Neural progenitor cell (in vitro differentiated cells): ENCODE measurements around the gene DCC. TPM values are rescaled to one million over a fixed set of nuclear protein-coding genes. Genes with fewer than 3 reads are reported as not detected.

Experiments
- DNase-seq: peaks from one replicate; pipeline ENCODE4 v3.0.0-alpha.2; 2016; ENCODE audit warnings: low spot score
- H2AFZ ChIP-seq: fragments of 200-600 bp; sonication (generic); replicated peaks from 2 replicates; pipeline ENCODE4 v1.6.1; 2016; ENCODE audit warnings: antibody characterized with exemption
- H3F3A ChIP-seq: fragments of 200-600 bp; sonication (generic); 2 replicates; pipeline ENCODE4 v1.6.1; 2016; ENCODE audit warnings: antibody characterized with exemption, low read depth
- H3K27ac ChIP-seq: fragments of 200-600 bp; sonication (generic); 2 replicates; pipeline ENCODE4 v1.5.1; 2016; ENCODE audit warnings: mild to moderate bottlenecking
- H3K27me3 ChIP-seq: fragments of 200-600 bp; sonication (generic); 2 replicates; pipeline ENCODE4 v1.6.1; 2016; ENCODE audit warnings: mild to moderate bottlenecking, moderate library complexity
- H3K36me3 ChIP-seq: fragments of 200-600 bp; sonication (generic); 2 replicates; pipeline ENCODE4 v1.5.1; 2016
- H3K4me1 ChIP-seq: fragments of 200-600 bp; sonication (generic); 2 replicates; pipeline ENCODE4 v1.6.1; 2016; ENCODE audit warnings: mixed run types
- H3K4me2 ChIP-seq: fragments of 200-600 bp; sonication (generic); 2 replicates; pipeline ENCODE4 v1.6.1; 2016
- H3K4me3 ChIP-seq: fragments of 200-600 bp; sonication (generic); 2 replicates; pipeline ENCODE4 v1.5.1; 2016
- H3K79me2 ChIP-seq: fragments of 200-600 bp; sonication (generic); 2 replicates; pipeline ENCODE4 v1.6.1; 2016; ENCODE audit warnings: low read depth
- H3K9ac ChIP-seq: fragments of 200-600 bp; sonication (generic); 2 replicates; pipeline ENCODE4 v1.6.1; 2016
- H3K9me3 ChIP-seq: fragments of 200-600 bp; sonication (generic); 2 replicates; pipeline ENCODE4 v1.5.1; 2016; ENCODE audit warnings: low read depth
- H4K20me1 ChIP-seq: fragments of 200-600 bp; sonication (generic); 2 replicates; pipeline ENCODE4 v1.6.1; 2016; ENCODE audit warnings: low read depth
- H3K27ac Mint-ChIP-seq: 3 replicates; pipeline ENCODE4 v1.8.0; 2021; ENCODE audit warnings: mixed read lengths
- H3K27me3 Mint-ChIP-seq: 2 replicates; pipeline ENCODE4 v1.8.0; 2022; ENCODE audit warnings: low read depth, mild to moderate bottlenecking, inconsistent platforms, moderate library complexity, mixed read lengths; ENCODE audit not compliant: insufficient read depth
- H3K36me3 Mint-ChIP-seq: 3 replicates; pipeline ENCODE4 v1.8.0; 2021; ENCODE audit warnings: mixed read lengths
- H3K4me1 Mint-ChIP-seq: 3 replicates; pipeline ENCODE4 v1.8.0; 2021; ENCODE audit warnings: mixed read lengths
- H3K4me3 Mint-ChIP-seq: 3 replicates; pipeline ENCODE4 v1.8.0; 2021; ENCODE audit warnings: mild to moderate bottlenecking, moderate library complexity, mixed read lengths
- H3K9me3 Mint-ChIP-seq: 3 replicates; pipeline ENCODE4 v1.8.0; 2020; ENCODE audit warnings: mixed read lengths
- CTCF ChIP-seq: fragments of 200-600 bp; sonication (generic); IDR thresholded peaks from 2 replicates; pipeline ENCODE4 v1.5.1; 2017; ENCODE audit warnings: antibody characterized with exemption, mild to moderate bottlenecking
- EZH2 ChIP-seq: fragments of 200-600 bp; sonication (generic); IDR thresholded peaks from 2 replicates; pipeline ENCODE4 v1.6.1; 2017; ENCODE audit warnings: antibody characterized with exemption, mild to moderate bottlenecking, moderate library complexity
- EZH2phosphoT487 ChIP-seq: fragments of 200-600 bp; sonication (generic); IDR thresholded peaks from 2 replicates; pipeline ENCODE4 v1.6.1; 2017; ENCODE audit warnings: antibody characterized with exemption
- total RNA-seq: library from RNA; depleted of rRNA; stranded (reverse); fragments of >200 nt; gene quantifications from 2 replicates; pipeline ENCODE4 v1.2.3, GENCODE V29; 2015; ENCODE audit warnings: low replicate concordance

The DCC gene
- total RNA-seq, 1 donor from 2014 or later = 0.41 TPM

GRCh38 chr18:52572036-52573000 is 232.3 kb downstream of the DCC start:
- H3K4me2 ChIP-seq = no peak overlapping the region
- no peaks in the 10 kb centered on the region for H3K4me1 ChIP-seq
- no peaks in the 10 kb centered on the region for H4K20me1 ChIP-seq
- Mint-ChIP-seq H3K4me1 (peaks cover 3% of the 10 kb centered on the region), H3K27me3 (no peaks in the 10 kb centered on the region), H3K9me3 (no peaks in the 10 kb centered on the region), H3K36me3 (no peaks in the 10 kb centered on the region), H3K27ac (no peak overlapping the region), H3K4me3 (no peak overlapping the region)
- H3K27me3 ChIP-seq = no peaks in the 10 kb centered on the region
- H3K79me2 ChIP-seq = no peaks in the 10 kb centered on the region
- H3K36me3 ChIP-seq = no peaks in the 10 kb centered on the region
- TF ChIP-seq EZH2phosphoT487 = no peak
- no peak for TF ChIP-seq EZH2
- no peak for TF ChIP-seq CTCF
- no peak for DNase-seq
- H3K9ac ChIP-seq = no peak overlapping the region
- no peaks in the 10 kb centered on the region for H3K9me3 ChIP-seq
- H2AFZ ChIP-seq = no peak overlapping the region
- H3F3A ChIP-seq = no peaks in the 10 kb centered on the region
- H3K4me3 ChIP-seq = no peak overlapping the region
- H3K27ac ChIP-seq = no peak overlapping the region

- no peaks in the 10 kb centered on the region for H3K9me3 Mint-ChIP-seq
- Histone ChIP-seq H3K9ac (no peak overlapping the region), H3F3A (no peaks in the 10 kb centered on the region), H3K4me1 (no peaks in the 10 kb centered on the region), H3K79me2 (no peaks in the 10 kb centered on the region), H3K27ac (no peak overlapping the region), H3K27me3 (no peaks in the 10 kb centered on the region), H3K9me3 (no peaks in the 10 kb centered on the region), H2AFZ (no peak overlapping the region), H4K20me1 (no peaks in the 10 kb centered on the region), H3K36me3 (no peaks in the 10 kb centered on the region), H3K4me3 (no peak overlapping the region), H3K4me2 (no peak overlapping the region)
- H3K4me3 Mint-ChIP-seq = no peak overlapping the region
- H3K27me3 Mint-ChIP-seq = no peaks in the 10 kb centered on the region
- no peak overlapping the region for H3K27ac Mint-ChIP-seq
- H3K4me1 Mint-ChIP-seq = peaks cover 6% of the 10 kb centered on the region
- TF ChIP-seq EZH2 (no peak), EZH2phosphoT487 (no peak)
- no peak for DNase-seq
- no peaks in the 10 kb centered on the region for H3K36me3 Mint-ChIP-seq
Measured at GRCh38 chr18:52577795-52578194, 237.8 kb downstream of the DCC start.

- no peak overlapping the region for H3K27ac Mint-ChIP-seq
- no peak overlapping the region for H3K27ac ChIP-seq
- DNase-seq = no peak
- no peak overlapping the region for H3K4me3 Mint-ChIP-seq
- no peak overlapping the region for H2AFZ ChIP-seq
- H3K4me1 Mint-ChIP-seq = peaks cover 6% of the 10 kb centered on the region
- peaks cover 4% of the 10 kb centered on the region for H3K9me3 Mint-ChIP-seq
- TF ChIP-seq EZH2 (no peak), EZH2phosphoT487 (no peak)
- H3K79me2 ChIP-seq = no peaks in the 10 kb centered on the region
- H3K9ac ChIP-seq = no peak overlapping the region
- peaks cover 1% of the 10 kb centered on the region for H3K36me3 Mint-ChIP-seq
- no peaks in the 10 kb centered on the region for H3K27me3 Mint-ChIP-seq
- H3K9me3 ChIP-seq = no peaks in the 10 kb centered on the region
- no peak overlapping the region for H3K4me3 ChIP-seq
- no peaks in the 10 kb centered on the region for H3K4me1 ChIP-seq
- H3K36me3 ChIP-seq = no peaks in the 10 kb centered on the region
- H3K4me2 ChIP-seq = no peak overlapping the region
- no peaks in the 10 kb centered on the region for H4K20me1 ChIP-seq
- H3F3A ChIP-seq = no peaks in the 10 kb centered on the region
- H3K27me3 ChIP-seq = no peaks in the 10 kb centered on the region
Measured at GRCh38 chr18:52582061-52582460, 242.1 kb downstream of the DCC start.

- no peaks in the 10 kb centered on the region for H3F3A ChIP-seq
- no peaks in the 10 kb centered on the region for H3K9me3 ChIP-seq
- H4K20me1 ChIP-seq = no peaks in the 10 kb centered on the region
- TF ChIP-seq CTCF (peak; percentile 45), EZH2 (no peak)
- no peaks in the 10 kb centered on the region for H3K36me3 ChIP-seq
- no peak overlapping the region for H3K4me3 Mint-ChIP-seq
- H3K4me1 ChIP-seq = no peaks in the 10 kb centered on the region
- no peak overlapping the region for H3K27ac ChIP-seq
- H3K79me2 ChIP-seq = no peaks in the 10 kb centered on the region
- no peaks in the 10 kb centered on the region for H3K27me3 ChIP-seq
- no peak overlapping the region for H3K4me3 ChIP-seq
- H3K9ac ChIP-seq = no peak overlapping the region
- no peaks in the 10 kb centered on the region for H3K27me3 Mint-ChIP-seq
- H3K9me3 Mint-ChIP-seq = peaks cover 4% of the 10 kb centered on the region
- no peak overlapping the region for H2AFZ ChIP-seq
- H3K4me1 Mint-ChIP-seq = peaks cover 6% of the 10 kb centered on the region
- no peak overlapping the region for H3K27ac Mint-ChIP-seq
- no peak overlapping the region for H3K4me2 ChIP-seq
- peak; percentile 41 for DNase-seq
- peaks cover 1% of the 10 kb centered on the region for H3K36me3 Mint-ChIP-seq
Measured at GRCh38 chr18:52582516-52582915, 242.5 kb downstream of the DCC start.
